HK-2 (cell line): ENCODE data around the gene ENGASE.
"Not testable (repeated sequence)": the region's sequence is repeated elsewhere in the genome, so short reads cannot be mapped to it uniquely, and the experiment has no call there.

Experiments used
- DNase-seq: peaks from one replicate; pipeline ENCODE4 v3.0.0-alpha.2; 2018; ENCODE audit not compliant: unreplicated experiment

ENGASE gene

GRCh38 chr17:79051306-79051705 is 23.3 kb upstream of the ENGASE start:
- no peak for DNase-seq

GRCh38 chr17:79052131-79052530 is 22.5 kb upstream of the ENGASE start:
- no peak for DNase-seq

- DNase-seq = no peak
These were observed 21.2 kb upstream of the ENGASE start for GRCh38 chr17:79053251-79053925.

GRCh38 chr17:79054200-79054960 is 20.2 kb upstream of the ENGASE start:
- DNase-seq = no peak

GRCh38 chr17:79055197-79055596 is 19.4 kb upstream of the ENGASE start:
- no peak for DNase-seq

GRCh38 chr17:79057737-79058385 is 16.8 kb upstream of the ENGASE start:
- DNase-seq = no peak

- no peak for DNase-seq
These were observed 11.9 kb upstream of the ENGASE start for GRCh38 chr17:79062691-79063090.

GRCh38 chr17:79064026-79064425 is 10.6 kb upstream of the ENGASE start:
- DNase-seq = no peak

GRCh38 chr17:79065105-79065670 is 9.4 kb upstream of the ENGASE start:
- no peak for DNase-seq

GRCh38 chr17:79066963-79067362 is 7.7 kb upstream of the ENGASE start:
- DNase-seq = no peak

GRCh38 chr17:79070266-79070880 is 4.3 kb upstream of the ENGASE start:
- no peak for DNase-seq

GRCh38 chr17:79071161-79071740 is 3.4 kb upstream of the ENGASE start:
- DNase-seq = no peak

- DNase-seq = no peak
These were observed 2.1 kb upstream of the ENGASE start for GRCh38 chr17:79072544-79072943.

GRCh38 chr17:79073016-79073705 is 1.5 kb upstream of the ENGASE start:
- DNase-seq = no peak

- DNase-seq = no peak
These were observed 927 bp upstream of the ENGASE start for GRCh38 chr17:79073706-79074088.

- DNase-seq = not testable (repeated sequence)
These were observed 439 bp upstream of the ENGASE start for GRCh38 chr17:79074121-79074648.

- no peak for DNase-seq
These were observed 774 bp downstream of the ENGASE start for GRCh38 chr17:79075446-79075750.

GRCh38 chr17:79075861-79076406 is 1.3 kb downstream of the ENGASE start:
- no peak for DNase-seq

GRCh38 chr17:79077587-79077986 is 3.0 kb downstream of the ENGASE start:
- no peak for DNase-seq

GRCh38 chr17:79078476-79079190 is 4.0 kb downstream of the ENGASE start:
- DNase-seq = no peak
